Measurements from ENCODE around the gene NKAIN1.
"Not testable (repeated sequence)": the region's sequence is repeated elsewhere in the genome, so short reads cannot be mapped to it uniquely, and the experiment has no call there.

Gene NKAIN1

DNA sequence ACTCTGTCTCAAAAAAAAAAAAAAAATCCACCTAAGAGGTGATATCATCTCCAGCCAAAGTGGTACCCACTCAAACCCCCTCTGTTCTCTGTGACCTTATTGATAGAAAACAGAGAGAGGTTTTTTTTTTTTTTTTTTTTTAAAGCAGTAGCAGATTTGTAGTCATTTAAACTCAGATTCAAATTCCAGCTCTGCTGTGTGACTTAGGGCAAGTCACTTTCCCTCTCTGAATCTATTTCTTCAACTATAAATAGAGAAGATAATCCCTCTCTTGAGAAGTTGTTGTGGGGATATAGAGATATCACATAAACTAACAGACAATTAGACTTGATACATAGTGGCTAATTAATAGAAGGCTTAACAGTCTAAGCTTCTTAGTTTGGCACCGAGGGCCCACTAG lies 48.4 kb downstream of the NKAIN1 start:
- no peak for FAIRE-seq

DNA sequence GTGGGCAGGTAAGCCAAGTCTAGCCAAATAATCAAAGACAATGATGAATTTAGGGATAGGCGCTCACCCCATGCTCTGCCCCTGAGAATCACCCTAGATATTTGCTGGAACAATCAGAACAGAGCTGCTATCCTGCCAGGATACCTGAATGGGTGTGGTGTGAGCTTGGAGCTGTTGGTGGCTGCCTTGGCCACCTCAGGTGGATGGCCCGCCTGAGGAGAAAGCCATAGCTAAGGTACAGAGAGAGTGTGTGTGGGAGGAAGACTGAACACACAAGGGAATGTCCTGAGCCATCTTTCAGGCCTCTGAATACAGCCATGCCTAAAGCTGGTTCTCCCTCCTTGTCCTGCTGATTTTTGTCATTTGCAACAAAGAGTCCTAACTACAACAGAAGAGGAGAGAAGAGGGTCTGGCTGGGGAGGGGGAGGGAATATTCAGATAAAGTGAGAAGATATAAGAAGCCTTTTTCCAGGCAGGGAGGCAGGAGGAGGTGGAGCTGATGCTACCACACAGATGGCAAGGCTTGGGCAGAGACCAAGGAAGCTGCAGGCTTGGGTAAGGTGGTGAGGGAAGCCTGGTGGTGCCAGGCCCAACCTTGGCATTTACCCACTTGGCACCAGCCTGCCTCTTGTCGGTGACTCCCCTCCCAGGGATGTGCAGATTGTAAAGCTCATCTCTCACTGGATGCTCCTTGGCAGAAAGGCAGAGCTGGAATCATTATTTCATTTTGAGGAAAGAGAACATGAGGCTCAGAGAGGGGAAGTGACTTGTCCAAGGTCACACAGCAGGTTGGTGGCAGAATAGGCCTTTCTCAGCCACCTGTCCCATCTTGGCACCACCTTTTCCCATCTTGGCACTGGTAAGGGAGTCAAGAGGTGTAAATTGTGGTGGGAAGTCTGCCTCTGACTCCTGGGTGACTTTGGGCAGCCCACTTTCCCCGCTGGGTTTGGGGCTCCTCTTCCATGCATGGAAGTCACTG lies 49.7 kb downstream of the NKAIN1 start:
- FAIRE-seq: no peak

GRCh38 chr1:31183927-31184554 lies 55.6 kb downstream of the NKAIN1 start:
- FAIRE-seq: no peak

DNA sequence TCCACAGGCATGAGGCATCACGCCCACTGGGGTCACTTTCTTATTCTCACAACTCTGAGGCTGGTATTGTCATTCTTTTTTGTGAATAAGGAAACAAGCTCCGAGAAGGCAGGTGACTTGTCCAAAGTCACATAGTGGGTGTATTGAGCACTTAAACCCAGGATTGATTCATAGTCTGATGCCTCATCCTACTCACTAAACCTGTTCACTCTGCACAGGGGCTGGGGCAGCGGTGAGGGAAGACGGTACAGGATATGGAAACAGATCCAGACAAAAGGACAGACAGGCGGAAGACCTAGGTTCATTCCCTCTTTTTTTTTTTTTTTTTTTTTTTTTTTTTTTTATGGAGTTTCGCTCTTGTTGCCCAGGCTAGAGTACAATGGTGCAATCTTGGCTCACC lies 56.6 kb downstream of the NKAIN1 start:
- no peak for FAIRE-seq

DNA sequence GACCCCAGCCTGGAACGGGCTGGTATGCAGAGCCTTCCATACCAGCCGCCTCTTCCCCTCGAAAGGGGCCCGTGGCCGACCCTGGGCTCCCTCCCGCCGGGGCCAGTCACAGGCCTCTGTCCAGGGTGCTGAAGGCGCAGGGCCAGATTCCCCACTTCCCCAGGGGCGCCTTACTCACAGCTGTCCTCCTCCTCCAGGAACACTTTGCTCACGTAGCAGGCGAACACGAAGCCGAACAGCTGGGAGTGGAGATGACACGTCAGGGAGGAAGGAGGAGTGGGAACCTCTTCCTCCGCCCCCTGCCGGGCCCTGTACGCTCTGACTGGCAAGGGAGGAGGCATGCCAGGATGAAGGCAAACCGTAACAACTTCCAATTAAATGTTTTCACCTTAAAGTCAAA lies 57.3 kb downstream of the NKAIN1 start:
- no peak for FAIRE-seq

DNA sequence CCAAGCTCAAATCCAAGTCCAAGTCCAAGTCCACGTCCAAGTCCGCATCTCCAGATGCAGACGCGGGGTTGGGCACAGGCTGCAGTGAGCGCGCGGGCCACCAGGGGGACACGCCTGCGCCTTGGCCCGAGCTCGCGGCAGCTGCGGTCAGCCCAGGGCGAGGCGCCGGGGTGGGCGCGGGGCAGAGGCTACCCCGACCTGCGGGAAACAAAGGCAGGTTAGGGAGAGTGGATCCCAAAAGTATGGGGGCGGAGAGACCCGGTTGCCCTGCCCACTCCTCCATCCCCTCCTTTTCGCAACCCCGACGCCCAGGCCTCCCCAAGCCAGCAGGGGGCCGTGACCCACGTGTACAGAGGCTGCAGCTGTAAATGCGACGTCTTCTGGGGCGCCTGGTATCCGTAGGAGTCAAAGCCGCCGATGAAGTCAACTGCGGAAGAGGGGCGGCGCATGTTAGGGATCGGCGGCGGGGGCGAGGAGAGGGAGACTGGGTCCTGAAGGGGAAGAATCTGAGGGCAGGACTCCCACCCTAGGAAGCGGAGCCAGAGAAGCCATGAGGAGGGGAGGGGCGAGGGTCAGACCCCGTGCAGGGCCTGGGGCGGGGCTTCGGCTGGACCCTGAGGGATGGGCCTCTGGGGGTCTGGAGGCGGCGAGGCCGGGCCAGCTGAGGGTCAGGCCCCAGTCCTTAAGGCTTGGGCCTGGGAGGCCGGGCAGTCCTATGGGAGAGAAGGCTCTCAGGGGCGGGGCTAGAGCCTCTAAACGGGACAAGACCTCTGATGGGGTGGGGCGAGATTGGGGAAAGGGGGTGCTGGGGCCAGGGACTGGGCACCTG lies 58.0 kb downstream of the NKAIN1 start:
- no peak for FAIRE-seq

DNA sequence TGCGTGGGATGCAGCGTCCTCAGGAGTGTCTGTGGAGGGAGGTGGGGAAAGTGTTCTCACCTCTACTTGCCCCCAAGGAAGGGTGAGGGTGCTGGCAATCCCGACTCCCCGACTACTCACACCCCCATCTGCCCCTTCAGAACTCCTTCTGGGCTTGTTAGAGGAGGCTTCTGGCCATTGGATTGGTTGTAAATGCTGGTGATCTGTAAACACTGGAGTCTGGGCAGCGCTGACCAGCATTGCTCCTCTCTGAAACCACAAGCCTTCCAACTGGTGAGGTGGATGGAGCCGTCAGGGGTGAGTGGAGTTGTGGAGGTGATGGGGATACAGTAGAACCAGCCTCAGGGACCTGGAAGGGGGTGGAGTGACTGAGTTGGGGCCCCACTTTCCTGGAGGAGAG lies 59.3 kb downstream of the NKAIN1 start:
- no peak for FAIRE-seq

- FAIRE-seq: not testable (repeated sequence)
These were observed 63.4 kb downstream of the NKAIN1 start for GRCh38 chr1:31176291-31176690.

DNA sequence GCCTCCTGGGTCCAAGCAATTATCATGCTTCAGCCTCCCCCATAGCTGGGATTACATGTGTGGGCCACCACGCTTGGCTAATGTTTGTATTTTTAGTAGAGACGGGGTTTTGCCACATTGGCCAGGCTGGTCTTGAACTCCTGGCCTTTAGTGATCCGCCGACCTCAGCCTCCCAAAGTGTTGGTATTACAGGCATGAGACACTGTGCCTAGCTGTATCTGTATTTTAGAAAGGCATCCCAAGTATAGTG lies 69.3 kb downstream of the NKAIN1 start:
- FAIRE-seq: no peak

GRCh38 chr1:31166462-31166861 lies 73.2 kb downstream of the NKAIN1 start:
- no peak for FAIRE-seq

DNA sequence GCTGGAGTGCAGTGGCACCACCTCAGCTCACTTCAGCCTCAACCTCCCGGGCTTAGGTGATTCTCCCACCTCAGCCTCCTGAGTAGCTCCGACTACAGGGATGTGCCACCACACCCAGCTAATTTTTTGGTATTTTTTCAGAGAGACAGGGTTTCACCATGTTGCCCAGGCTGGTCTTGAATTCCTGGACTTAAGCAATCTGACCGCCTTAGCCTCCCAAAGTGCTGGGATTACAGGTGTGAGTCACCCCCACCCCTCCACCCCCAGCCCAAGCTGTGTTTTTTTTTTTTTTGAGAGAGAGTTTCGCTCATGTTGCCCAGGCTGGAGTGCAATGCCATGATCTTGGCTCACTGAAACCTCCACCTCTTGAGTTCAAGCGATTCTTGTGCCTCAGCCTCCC lies 75.4 kb downstream of the NKAIN1 start:
- no peak for FAIRE-seq

DNA sequence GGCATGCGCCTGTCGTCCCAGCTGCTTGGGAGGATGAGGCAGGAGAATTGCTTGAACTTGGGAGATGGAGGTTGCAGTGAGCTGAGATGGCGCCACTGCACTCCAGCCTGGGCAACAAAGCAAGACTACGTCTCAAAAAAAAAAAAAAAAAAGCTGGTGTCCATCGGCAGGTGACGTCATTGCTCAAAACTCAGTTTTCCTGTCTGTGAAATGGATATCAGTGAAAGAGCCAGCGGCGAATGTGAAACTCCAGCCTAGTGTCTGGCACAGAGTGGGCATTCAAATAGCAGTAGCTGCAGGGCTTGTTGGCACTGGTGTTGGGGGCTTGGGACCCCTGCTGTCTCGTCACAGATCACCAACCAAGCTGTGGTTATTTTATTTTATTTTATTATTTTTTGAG lies 75.8 kb downstream of the NKAIN1 start:
- FAIRE-seq: no peak

GRCh38 chr1:31161571-31161970 lies 78.1 kb downstream of the NKAIN1 start:
- no peak for FAIRE-seq

- FAIRE-seq: no peak
These were observed 79.6 kb downstream of the NKAIN1 start for GRCh38 chr1:31159869-31160611.

- no peak for FAIRE-seq
These were observed 80.4 kb downstream of the NKAIN1 start for GRCh38 chr1:31159323-31159722.

DNA sequence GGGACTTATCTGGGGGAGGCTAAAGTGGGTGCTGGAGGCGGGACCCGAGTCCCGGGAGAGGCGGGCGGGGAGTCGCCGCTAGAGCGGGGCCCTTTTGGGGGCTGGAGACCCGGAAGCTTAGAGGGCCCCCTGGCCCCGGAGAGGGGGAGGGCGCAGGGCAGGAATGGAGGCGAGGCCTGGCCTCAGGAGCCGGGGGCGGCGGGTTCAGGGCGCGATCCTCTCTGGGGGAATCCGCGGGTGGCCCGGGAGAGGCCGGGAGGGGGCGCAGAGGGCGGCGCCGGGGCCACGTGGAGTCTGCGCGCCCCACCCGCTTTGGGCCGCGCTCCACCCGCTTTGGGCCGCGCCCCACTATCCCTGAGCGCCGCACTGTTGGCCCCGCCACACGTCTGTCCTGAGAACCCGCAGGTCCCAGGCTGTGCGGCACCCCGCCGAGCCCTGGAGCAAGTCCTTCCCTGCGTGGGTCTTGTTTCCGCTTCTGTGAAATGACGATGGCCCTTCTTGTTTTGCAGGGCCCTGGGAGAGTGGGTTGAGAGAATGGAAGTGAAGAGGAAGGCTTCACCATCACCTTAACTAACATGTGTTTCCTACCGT lies 84.4 kb downstream of the NKAIN1 start:
- no peak for FAIRE-seq

- no peak for FAIRE-seq
These were observed 85.0 kb downstream of the NKAIN1 start for GRCh38 chr1:31154632-31155215.

GRCh38 chr1:31154000-31154631 lies 85.6 kb downstream of the NKAIN1 start:
- FAIRE-seq: no peak

DNA sequence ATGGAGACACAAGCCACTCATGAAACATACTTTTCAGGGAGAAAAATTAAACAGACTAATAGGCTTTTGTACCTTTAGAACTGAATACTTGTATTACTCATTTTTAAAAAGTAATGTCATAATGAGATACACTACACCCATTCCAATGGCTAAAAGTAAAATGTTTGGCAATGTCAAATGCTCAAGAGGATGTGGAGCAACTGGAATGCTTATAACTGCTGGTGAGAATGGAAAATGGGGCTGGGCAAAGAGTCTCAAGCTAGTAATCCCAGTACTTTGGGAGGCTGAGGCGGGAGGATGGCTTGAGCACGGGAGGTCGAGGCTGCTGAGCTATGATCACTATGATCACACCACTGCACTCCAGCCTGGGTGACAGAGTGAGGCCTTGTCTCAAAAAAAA lies 86.3 kb downstream of the NKAIN1 start:
- FAIRE-seq: no peak

DNA sequence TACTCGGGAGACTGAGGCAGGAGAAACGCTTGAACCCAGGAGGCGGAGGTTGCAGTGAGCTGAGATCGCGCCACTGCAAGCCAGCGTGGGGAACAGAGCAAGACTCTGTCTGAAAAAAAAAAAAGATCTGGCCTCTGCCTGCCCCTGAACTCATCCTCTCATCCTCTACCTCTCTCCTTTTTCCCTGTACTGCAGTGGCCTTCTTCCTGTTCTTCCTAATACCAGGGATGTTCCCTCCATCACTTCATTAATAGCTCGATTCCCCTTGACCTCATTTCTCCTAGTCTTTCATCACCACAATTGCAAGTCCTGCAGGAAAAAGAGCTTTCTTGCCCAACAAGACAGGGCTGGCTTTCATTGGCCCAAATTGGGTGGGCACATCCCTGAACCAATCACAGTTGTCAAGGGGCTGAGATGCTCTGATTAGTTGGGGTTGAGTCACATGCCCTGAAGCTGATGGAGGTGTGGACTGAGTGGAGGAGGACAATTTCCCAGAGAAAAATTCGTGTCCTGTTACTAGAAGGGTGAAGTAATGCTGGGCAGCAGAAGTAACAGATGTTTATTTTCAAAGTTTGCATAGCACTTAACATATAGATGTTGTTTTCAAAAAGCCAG lies 87.4 kb downstream of the NKAIN1 start:
- no peak for FAIRE-seq

- FAIRE-seq: no peak
These were observed 88.3 kb downstream of the NKAIN1 start for GRCh38 chr1:31151402-31151801.

All from TTC549 (cell line).